GM21367 (cell line): Measurements from ENCODE around the gene EFNA3.

ENCODE experiments used
- ATAC-seq: cut with Tn5 transposase; IDR thresholded peaks from one replicate; pipeline ENCODE4 v1.9.1; 2021; ENCODE audit not compliant: unreplicated experiment

Gene EFNA3

DNA sequence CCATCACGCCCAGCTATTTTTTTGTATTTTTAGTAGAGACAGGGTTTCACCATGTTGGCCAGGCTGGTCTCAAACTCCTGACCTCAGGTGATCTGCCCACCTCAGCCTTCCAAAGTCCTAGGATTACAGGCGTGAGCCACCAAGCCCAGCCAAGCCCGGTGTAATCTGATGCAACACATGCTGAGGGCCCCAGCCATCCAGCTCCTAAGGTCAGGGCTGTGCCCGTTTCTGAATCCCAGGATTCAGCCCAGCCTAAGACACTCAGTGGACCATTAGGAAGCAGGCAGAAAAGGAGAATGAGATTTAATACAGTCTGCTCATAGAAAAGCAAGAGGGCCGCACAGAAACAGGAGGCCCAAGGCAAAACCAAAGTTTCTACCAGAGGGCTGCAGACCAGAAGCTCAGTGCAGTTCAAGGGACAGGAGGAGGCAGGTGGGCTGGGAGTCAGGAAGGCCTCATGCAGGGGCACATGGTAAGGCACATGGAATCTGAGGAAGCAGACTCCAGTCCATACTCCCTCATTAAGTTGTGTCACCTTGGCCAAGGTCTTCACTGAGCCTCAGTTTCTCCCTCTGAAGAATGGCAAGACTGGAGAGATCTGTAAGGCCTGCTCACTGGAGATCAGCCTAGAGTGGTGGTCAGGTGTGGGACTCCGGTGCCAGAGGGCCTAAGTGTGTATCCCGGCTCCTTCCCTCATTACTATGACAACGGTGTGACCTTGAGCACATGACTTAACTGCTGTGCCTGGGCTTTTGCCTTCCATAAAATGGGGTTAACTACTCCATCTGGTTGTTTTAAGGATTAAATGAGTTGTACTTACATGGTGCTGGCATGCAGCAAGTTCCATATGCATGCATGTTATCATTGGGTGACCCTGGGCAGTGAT is 29.9 kb upstream of the EFNA3 start:
- no peak for ATAC-seq

GRCh38 chr1:155049651-155050559 is 28.7 kb upstream of the EFNA3 start:
- no peak for ATAC-seq

DNA sequence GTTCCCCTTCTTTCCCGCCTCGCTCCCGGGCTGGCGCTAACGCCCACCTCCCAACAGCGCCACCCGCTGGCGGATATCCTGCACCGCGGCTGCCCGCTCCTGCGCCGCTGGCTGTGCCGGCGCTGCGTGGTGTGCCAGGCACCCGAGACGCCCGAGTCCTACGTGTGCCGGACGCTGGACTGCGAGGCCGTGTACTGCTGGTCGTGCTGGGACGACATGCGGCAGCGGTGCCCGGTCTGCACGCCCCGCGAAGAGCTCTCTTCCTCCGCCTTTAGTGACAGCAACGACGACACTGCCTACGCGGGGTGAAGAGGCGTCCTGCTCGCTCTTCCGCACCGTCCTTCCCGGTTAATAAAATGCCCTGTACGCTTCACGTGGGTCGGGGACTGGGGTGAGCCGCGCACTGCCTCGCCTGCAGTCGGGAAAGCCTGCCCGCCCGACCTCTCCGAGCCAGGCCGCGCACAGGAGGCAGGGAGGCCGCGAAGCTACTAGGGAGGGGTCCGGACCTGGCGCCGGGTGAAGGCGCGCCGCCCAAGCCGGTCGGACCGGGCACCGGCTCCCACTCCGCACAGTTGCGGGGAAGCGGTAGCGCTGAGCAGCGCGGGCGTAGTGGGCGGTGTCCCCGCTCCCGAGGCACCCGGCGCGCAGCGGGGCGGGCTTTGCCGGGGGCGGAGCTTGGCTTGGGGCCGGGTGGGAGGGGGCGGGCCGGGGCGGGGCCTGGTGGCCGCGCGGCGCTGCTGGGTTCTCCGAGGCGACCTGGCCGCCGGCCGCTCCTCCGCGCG is 27.9 kb upstream of the EFNA3 start, which contains the start of gene ADAM15:
TSS of gene ADAM15 (plus strand) at position 757 of the 782 bp plus-strand sequence. CDS start 71 bp downstream, outside the sequence.
- peak; percentile 49 for ATAC-seq

GRCh38 chr1:155051342-155051776 is 27.3 kb upstream of the EFNA3 start:
- ATAC-seq, result no peak

- ATAC-seq, result no peak
Observed at GRCh38 chr1:155051777-155052398, 26.7 kb upstream of the EFNA3 start.

DNA sequence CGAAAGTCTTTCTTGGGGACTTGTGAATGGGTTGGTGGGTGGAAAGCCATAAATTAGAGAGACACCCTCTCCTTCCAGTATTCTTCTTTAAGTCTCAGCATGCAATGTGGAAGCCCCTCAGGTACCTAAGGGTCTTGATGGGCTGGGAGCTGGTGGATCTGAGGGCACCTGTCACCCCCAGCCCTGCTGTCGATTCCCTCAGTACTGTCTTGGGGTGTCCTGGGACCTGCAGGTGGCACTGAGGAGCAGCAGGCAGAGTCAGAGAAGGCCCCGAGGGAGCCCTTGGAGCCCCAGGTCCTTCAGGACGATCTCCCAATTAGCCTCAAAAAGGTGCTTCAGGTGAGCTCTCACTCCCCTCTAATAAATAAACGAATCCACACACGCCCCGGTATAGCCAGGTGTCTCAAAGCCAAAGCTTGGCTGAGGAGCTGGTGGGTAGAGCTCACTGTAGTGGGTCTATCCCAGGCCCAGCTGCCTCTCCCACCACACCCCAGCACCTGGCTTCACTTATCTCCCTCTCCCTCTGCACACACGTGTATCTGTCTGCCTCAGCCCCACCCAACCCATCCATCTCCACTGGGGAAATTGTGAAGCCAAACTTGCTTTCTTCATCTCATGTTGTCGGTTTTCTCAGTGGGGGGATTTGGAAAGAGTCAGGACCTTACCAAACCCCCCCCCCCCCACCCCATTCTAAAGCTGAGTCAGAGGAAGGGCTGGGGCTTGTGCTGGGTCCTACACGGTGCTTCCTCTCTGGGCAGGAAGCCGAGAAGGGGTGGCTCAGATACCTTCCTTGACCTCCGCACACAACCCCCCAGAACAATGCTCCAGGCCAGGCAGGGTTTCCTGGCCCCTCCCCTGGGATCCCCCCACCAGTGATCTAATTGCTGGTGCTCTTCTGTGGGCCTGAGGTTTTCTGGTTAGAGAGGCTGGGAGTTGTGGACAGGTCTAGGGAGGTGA is 25.9 kb upstream of the EFNA3 start:
- no peak for ATAC-seq

- ATAC-seq, result no peak
Observed at GRCh38 chr1:155053531-155054105, 25.0 kb upstream of the EFNA3 start.

DNA sequence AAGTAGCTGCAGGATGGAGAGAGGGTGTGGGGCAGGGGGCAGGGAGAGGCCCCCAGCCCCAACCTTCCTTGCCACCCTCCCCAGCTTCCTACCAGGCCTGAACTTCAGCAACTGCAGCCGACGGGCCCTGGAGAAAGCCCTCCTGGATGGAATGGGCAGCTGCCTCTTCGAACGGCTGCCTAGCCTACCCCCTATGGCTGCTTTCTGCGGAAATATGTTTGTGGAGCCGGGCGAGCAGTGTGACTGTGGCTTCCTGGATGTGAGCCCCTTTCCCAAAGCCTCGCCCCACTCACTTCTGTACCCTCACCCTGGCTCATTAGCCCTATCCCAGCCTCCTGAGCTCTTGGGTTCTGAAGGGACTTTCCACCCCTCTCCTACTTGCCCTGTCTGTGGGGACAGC is 21.5 kb upstream of the EFNA3 start:
- no peak for ATAC-seq

DNA sequence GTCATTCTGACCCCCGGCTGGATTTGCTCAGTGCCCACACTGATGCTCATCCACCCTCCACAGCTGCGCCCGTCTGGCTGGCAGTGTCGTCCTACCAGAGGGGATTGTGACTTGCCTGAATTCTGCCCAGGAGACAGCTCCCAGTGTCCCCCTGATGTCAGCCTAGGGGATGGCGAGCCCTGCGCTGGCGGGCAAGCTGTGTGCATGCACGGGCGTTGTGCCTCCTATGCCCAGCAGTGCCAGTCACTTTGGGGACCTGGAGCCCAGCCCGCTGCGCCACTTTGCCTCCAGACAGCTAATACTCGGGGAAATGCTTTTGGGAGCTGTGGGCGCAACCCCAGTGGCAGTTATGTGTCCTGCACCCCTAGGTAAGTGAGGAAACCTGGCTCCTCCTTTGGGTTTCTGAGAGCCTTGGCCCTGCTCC is 20.8 kb upstream of the EFNA3 start:
- no peak for ATAC-seq

DNA sequence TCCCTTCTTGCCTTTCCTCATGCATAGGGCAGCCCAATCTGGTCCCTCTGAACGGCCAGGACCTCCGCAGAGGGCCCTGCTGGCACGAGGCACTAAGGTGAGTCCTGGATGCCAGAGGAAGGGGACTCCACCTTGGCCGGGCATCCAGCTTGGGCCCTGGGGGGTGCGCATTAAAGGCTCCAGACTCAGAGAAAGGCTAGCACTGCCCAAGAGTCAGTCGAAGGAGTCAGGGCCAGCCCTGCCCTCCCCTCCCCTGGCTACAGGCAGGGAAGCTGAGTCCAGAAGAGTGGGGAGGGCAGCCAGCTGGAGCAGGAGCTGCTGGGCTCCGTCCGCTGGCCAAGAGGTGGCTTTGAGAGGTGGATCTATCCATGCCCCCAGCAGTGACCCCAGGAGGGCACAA is 17.9 kb upstream of the EFNA3 start:
- ATAC-seq, result no peak

DNA sequence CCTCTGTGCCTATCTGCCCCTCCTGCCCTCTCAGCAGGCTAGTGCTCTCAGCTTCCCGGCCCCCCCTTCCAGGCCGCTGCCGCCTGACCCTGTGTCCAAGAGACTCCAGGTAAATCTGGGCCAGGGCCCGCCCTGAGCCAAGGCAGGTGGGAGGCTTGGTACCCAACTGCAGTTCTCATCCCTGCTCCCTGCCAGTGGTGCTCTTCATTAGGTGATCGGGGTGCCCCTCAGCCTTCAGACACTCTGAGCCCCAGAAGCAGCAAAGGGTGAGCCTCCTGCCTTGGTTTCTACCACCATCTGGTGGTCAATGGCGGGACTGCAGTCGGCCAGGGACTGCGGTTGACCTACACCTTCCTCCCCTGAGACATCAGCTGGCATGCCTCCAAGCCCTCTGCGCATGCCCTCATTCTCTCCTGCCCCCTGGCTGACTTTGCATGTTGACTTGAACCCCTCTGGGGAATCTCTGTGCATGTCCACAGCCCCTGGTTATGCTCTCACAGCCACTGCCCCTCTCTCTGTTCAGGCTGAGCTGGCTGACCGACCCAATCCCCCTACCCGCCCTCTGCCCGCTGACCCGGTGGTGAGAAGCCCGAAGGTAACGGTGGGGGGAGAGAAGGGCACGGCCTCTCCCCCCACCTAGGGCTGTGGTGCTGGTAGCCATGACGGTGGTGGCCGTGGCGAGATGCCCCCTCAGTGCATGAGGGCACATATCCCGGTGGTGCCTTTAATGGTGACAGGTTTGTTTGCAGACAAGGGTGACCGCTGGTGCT is 17.1 kb upstream of the EFNA3 start:
- ATAC-seq, result no peak

DNA sequence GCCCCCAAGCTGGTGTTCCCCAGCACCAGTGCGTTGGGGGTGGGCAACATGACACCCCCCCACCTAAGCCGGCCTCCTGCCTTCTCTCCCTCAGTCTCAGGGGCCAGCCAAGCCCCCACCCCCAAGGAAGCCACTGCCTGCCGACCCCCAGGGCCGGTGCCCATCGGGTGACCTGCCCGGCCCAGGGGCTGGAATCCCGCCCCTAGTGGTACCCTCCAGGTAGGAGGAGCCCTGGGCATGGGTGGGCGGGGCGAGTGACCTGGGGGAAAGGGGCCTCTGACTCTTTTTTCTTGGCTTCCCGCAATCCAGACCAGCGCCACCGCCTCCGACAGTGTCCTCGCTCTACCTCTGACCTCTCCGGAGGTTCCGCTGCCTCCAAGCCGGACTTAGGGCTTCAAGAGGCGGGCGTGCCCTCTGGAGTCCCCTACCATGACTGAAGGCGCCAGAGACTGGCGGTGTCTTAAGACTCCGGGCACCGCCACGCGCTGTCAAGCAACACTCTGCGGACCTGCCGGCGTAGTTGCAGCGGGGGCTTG is 16.4 kb upstream of the EFNA3 start:
- no peak for ATAC-seq

DNA sequence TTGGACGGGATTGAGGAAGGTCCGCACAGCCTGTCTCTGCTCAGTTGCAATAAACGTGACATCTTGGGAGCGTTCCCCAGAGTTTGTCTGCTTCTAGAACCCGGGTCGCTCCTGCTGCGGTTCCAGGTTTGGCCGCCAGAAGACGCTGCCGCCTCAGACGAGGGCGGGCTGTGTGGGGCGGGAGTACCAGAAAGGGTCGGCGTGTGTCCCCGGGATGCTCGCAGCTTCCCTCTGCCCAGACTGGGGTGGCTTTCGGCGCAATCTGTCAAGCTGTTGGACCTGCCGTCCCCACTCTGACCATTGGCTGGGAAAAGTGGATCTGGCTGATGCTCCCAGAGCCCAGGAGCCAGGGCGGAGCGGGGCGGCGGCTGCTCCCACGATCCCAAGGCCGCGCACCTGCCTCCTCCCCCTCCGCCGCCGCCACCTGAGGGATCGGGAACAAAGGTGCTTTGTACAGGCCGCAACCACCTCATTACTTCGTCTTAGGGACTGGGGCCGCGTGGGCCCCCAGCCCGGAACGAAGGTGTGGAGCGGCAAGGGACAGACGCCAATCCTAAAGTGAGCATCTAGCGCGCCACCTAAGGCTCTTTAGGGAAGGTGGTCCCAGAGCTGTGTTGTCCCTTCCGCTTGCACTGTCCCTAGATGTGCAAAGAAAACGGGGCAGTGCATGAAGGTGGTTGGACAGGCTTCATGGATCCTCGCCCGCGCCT is 15.8 kb upstream of the EFNA3 start:
- ATAC-seq, result no peak

DNA sequence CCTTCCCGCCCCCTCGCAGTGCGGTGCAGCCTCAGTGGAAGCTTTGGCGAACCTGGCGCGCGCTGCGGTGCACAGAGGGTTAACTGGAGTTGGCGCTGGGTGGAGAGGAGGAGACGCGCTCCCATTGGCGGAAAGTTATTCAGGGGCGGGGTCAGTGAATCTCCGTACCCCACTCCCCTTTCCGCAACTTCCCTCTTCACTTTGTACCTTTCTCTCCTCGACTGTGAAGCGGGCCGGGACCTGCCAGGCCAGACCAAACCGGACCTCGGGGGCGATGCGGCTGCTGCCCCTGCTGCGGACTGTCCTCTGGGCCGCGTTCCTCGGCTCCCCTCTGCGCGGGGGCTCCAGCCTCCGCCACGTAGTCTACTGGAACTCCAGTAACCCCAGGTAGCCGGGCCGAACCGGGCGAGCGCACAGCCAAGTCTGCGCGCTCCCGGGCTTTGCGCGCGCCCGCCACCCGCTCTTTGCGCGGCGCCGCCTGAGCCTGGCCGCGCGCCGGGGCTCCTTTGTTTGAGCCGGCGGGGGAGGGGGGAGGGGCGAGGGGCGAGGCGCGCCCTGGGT is 15.0 kb upstream of the EFNA3 start, which contains the start of gene EFNA4:
TSS of gene EFNA4 (plus strand) at position 191 of the 561 bp plus-strand sequence. CDS start at position 275, 84 bp downstream.
- ATAC-seq, result peak; percentile 47

- ATAC-seq, result no peak
Observed at GRCh38 chr1:155064111-155064831, 14.4 kb upstream of the EFNA3 start.

DNA sequence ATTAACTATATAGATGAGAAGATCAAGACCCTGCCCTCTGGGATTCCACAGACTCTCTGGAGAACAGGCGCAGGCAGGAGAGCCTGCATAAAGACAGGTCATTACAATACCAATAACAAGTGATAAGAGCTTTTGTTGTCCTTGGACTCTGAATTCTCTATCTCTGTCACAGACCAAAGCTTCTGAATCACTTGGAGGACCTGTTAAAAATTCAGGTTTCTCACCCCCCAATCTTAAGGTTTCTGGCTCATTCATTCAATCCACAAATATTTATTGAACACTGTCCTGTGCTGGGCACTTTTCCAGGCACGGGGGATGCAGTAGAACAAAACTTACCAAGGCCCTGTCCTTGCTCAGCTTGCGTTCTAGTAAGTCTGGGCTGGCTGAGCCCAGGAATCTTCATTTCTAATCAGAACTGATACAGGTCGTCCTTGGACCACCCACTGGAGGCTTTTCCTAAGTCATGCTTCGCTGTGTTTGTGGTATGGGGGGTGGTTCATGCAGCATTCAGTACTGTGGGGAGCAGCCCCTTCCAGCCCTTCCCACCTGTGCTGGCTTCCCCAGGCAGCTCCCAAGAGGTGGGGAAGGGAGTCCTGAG is 13.7 kb upstream of the EFNA3 start:
- no peak for ATAC-seq
